Keratinocyte (primary cell): ENCODE results near the gene SLC46A3.

ENCODE experiments used
- EZH2 ChIP-seq: IDR thresholded peaks from one replicate; pipeline ENCODE4 v1.6.1; 2012; ENCODE audit warnings: inconsistent platforms, mild to moderate bottlenecking, low read length, moderate library complexity
- TF ChIP-seq, protein P1 (sequence below), 3 experiments: IDR thresholded peaks in 1 of 3; conservative IDR thresholded peaks in 1 of 3; optimal IDR thresholded peaks in 1 of 3; 2 replicates in 2 of 3; 3 replicates in 1 of 3; pipeline versions ENCODE3 to v1.5.1; 2011; ENCODE audit warnings: low read length in 3 of 3, mild to moderate bottlenecking in 3 of 3, moderate library complexity in 2 of 3, control low read depth in 1 of 3, inconsistent platforms in 1 of 3; ENCODE audit not compliant: insufficient read depth in 2 of 3; ENCODE audit errors: extremely low read depth in 1 of 3

- TF ChIP-seq, protein P1, sequence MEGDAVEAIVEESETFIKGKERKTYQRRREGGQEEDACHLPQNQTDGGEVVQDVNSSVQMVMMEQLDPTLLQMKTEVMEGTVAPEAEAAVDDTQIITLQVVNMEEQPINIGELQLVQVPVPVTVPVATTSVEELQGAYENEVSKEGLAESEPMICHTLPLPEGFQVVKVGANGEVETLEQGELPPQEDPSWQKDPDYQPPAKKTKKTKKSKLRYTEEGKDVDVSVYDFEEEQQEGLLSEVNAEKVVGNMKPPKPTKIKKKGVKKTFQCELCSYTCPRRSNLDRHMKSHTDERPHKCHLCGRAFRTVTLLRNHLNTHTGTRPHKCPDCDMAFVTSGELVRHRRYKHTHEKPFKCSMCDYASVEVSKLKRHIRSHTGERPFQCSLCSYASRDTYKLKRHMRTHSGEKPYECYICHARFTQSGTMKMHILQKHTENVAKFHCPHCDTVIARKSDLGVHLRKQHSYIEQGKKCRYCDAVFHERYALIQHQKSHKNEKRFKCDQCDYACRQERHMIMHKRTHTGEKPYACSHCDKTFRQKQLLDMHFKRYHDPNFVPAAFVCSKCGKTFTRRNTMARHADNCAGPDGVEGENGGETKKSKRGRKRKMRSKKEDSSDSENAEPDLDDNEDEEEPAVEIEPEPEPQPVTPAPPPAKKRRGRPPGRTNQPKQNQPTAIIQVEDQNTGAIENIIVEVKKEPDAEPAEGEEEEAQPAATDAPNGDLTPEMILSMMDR (optimal IDR thresholded peaks at IDR 0.05 in 1 of 3, IDR thresholded peaks at IDR 0.05 in 1 of 3, conservative IDR thresholded peaks at IDR 0.05 in 1 of 3; ENCODE audit: extremely low read depth in 1 of 3, insufficient read depth in 2 of 3, low read length in 3 of 3), result no peak
- TF ChIP-seq EZH2, result no peak
Observed at GRCh38 chr13:28685114-28685513, 33.7 kb downstream of the SLC46A3 start.
